GM18868 (cell line): ENCODE results near the gene GCNT2.
"Not testable (repeated sequence)": the region's sequence is repeated elsewhere in the genome, so short reads cannot be mapped to it uniquely, and the experiment has no call there.

ENCODE experiments used
- ATAC-seq: cut with Tn5 transposase; IDR thresholded peaks from one replicate; pipeline ENCODE4 v1.9.1; 2021; ENCODE audit warnings: mild to moderate bottlenecking, moderate library complexity; ENCODE audit not compliant: unreplicated experiment

Gene GCNT2

DNA sequence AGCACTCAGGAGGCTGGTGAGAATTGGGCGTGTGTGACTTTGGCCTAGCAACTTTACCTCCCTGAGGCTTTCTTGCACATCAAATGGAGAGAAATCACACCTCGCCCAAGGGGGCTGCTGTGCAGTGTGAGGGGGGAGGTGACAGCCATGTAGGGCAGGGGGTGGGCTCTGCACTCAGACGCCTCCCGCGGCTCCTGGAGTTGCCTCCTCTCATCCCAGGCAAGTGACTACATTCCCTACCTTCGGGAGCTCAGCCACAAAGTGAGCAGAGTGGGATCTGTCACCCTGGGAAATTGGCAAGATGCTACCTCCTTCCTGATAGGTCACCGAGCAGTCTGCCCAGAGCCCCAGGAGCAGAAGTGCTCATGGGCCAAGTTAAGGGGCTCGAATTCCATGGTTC, 56.0 kb downstream of the GCNT2 start:
- ATAC-seq, result no peak

DNA sequence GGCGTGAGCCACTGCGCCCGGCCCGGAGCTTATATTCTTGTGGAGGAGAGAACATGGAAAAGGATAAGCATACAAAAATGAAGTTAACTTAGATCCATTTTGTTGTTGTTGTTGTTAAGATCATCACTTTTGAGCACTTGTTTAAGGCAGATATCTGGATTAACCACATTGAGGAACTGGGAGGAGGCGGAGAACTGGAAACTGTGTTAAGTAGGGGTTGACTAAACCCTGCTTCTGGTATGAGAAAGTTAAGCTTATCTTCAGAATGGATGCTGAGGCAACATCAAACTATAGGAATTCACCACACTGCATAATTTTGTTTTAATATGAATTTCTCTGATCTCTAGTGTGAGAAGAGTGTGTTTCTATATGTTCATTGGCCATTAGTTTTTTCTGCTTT, 57.6 kb downstream of the GCNT2 start:
- ATAC-seq, result no peak

DNA sequence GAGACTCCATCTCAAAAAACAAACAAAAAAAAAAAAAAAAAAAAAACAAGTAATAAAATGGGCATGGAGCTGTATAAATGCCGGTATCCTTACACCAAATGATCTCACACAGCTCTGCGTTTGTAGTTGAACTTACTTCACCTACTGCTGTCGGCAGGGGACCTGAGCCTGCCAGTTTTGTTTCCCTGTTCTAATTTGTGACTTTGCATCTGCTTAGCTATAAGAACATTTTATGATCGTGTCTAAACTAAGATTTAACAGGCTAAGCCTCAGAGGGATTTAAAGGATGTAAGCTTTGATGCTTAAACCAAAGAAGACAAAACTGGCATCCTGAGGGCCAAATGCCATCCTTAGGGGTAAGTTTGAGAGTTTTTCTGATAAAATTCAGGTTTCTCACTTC, 58.7 kb downstream of the GCNT2 start:
- ATAC-seq, result no peak

DNA sequence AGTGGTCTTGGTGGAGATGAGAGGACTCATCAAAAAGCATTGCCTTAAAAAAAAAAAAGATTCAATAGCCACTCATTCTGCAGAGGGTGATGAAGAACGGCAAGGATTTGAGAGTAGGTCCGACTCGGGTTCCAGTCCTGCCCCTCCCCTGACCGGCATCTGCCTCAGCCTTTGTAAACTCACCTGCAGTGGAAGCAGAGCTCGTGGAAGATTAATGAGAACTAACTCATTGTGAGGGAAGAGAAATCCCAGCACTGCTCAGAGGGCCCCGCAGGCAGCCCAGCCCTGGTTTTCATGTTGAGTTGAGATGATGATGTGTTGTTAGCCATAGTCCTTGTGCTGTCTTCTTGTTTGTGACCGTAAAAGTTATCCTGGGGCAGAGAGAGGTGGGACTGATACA, 59.4 kb downstream of the GCNT2 start:
- ATAC-seq, result no peak

DNA sequence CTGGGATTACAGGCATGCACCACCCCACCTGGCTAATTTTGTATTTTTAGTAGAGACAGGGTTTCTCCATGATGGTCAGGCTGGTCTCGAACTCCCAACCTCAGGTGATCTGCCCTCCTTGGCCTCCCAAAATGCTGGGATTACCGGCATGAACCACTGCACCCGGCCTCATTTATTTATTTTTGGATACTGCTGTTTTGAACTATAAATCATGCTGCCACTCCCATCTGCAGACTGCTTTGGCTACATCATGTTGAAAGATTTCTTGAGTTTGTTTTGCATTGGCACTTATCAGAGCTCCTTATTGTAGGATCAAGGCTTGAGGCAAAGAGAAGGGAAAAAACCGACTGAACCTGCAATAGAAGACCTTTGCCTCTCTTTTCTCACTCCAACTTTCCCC, 60.3 kb downstream of the GCNT2 start:
- not testable (repeated sequence) for ATAC-seq

DNA sequence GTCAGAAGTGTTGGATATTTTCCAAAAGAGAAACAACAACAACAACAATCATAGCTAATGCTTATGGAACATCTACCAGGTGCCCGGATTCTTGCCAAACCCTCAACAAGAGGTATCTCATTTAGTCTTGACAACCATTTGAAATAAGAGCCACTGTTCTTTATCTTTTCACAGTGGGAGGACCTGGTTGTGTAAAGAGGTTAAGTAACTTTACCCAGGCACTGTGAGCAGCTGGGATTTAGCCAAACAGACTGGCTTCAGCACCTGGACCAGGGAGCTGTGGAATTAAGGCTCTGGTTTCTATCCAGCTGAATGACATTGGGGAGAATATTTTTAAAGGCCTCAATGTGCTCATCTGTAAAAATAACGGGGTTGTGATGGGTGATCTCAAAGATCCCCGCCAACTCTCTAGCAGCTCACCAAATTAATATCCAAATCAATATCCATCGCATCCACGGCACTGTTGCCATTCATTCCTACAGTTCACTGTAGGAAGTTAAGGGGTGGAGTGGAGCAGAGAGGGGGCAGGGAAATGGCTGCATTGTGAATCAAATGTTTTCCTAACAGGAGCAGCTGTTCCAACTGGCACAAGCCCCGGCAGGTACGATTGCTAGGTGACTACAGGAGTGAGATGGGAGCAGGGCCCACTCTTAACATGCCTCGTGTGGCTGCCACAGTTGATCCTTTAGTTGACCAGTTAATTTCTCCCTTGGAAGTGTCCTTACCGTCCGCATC, 61.8 kb downstream of the GCNT2 start:
- ATAC-seq, result no peak

DNA sequence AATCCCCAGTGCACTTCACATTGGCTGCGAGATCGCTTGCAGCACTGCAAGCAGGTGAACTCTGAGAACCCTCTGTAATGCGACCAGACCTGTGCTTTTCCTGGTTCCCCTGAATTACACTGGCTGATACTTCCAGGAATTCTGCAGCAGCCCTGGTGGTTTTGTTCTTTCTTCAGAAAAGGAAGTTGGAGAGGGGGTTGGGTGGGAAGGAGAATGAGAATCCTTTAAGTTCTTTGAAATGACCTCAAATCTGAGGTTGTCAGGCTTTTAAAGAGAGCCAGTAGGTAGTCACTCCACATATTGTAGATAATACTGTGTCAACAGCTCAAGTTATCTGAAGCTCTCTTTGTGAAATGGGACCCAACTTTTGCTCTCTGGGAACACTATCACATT, 62.4 kb downstream of the GCNT2 start:
- ATAC-seq, result no peak

DNA sequence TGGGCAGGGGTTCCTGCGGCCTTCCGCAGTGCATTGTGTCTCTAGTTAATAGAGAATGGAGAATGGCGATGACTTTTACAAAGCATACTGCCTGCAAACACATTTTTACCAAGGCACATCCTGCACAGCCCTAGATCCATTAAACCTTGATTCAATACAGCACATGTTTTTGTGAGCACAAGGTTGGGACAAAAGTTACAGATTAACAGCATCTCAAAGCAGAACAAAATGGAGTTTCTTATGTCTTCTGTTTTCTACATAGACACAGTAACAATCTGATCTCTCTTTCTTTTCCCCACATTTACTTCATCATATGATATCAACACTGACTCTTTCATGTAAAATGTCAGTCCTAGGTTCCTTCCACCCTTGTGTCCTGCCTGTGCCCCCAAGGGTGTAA, 63.5 kb downstream of the GCNT2 start:
- no peak for ATAC-seq

DNA sequence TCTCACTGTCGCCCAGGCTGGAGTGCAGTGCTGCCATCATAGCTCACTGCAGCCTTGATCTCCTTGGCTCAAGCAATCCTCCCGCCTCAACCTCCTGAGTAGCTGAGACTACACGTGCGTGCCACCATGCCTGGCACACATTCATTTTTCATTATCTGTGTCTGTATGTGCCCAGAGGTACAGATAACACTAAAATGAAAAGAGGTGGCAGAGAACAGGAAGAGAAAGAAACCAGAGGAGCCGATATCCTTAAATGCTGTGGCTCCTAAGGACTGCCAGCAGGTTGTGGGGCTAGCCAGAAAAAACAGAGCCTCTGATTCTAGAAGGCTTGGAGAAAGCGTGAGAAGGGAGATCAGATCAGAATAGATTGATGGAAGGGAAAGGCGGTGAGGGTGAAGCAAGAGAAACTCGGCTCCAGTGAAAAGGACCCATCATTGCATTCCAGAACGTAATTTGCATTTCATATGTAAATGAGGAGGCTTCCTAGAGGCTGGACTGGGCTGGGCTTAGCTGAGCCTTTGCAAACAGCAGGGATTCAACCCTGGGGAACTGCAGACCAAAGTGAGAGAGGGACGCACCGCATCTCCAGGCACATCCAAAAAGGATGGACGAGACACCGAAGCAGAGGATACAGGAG, 64.2 kb downstream of the GCNT2 start:
- no peak for ATAC-seq

DNA sequence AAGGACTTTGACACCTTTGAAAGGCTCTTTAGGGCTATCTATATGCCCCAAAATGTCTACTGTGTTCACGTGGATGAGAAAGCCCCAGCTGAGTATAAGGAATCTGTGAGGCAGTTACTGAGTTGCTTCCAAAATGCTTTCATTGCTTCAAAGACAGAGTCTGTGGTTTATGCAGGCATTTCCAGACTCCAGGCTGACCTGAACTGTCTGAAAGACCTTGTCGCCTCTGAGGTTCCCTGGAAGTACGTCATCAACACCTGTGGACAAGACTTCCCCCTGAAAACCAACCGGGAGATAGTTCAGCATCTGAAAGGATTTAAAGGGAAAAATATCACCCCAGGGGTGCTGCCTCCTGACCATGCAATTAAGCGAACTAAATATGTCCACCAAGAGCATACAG, 65.2 kb downstream of the GCNT2 start:
- no peak for ATAC-seq

DNA sequence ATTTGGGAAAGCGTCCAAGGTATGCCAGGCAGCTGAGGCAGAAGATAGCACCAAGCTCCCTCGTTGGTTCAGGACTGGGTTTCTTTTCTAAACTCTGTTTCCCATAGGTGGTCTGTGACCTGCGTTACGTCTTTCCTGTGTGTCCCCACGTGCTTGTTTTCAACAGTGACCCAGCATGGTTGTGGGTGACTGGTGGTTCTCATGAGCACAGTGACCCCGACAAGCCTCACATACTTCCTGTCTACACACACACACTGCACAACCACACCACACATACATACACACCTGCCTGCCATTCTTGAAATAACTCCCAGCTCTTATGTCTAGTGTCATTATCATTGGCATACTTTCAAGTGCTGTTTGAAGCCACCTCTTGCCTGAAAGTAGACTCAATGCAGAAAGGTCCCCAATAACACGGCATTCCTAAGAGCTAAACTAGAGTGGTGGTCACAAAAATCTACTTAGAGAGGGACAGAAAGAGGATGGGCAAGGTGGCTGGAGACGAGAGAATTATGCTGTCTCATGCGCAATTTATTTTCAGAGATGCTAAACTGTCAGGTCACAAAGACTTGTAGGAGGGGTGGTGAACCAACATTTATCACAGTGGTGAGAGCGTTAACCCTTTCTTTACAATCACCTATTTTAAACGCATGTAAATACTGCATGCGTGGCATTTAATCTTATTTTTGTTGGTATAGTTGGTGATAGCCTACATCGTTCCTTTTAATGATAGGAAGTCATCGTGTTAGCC, 66.7 kb downstream of the GCNT2 start:
- ATAC-seq, result no peak

DNA sequence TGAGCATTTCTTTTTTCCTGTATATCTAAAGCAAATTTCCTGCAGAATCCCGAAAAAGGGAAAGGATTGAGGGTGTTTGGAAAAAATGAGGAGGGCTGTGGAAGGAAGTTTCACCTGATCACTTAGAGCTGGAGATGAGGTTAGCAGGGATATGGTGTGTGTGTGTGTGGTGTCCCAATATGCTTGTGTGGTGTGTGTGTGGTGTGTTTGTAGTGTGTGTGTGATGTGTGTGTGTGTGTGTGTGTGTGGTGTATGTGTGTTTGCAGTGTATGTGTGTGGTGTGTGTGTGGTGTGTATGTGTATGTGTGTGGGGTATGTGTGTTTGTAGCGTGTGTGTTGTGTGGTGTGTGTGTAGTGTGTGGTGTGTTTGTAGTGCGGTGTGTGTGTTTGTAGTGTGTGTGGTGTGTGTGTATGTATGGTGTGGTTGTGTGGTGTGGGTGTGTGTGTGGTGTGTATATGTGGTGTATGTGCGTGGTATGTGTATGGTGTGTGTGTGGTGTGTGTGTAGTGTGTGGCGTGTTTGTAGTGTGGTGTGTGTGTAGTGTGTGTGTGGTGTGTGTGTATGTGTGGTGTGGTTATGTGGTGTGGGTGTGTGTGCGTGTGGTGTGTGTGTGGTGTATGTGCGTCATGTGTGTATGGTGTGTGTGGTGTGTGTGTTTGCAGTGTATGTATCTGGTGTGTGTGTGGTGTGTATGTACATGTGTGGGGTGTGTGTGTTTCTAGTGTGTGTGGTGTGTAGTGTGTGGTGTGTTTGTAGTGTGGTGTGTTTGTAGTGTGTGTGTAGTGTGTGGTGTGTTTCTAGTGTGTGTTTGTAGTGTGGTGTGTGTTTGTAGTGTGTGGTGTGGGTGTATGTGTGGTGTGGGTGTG, 67.6 kb downstream of the GCNT2 start:
- ATAC-seq, result no peak

DNA sequence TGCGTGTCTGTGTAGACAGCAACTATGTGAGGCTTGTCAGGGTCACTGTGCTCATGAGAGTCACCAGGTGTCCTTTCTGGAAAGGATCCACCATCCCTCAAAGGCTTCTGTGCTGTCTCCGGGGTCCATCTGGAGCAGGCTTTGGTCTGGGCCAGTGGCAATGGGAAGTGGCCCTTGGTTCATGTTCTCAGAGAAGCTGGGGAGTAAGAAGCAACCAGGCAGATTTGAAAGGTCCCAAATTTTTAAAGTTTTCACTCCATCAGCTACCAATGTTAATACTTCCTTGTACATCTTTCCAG, 68.2 kb downstream of the GCNT2 start:
- ATAC-seq, result no peak

DNA sequence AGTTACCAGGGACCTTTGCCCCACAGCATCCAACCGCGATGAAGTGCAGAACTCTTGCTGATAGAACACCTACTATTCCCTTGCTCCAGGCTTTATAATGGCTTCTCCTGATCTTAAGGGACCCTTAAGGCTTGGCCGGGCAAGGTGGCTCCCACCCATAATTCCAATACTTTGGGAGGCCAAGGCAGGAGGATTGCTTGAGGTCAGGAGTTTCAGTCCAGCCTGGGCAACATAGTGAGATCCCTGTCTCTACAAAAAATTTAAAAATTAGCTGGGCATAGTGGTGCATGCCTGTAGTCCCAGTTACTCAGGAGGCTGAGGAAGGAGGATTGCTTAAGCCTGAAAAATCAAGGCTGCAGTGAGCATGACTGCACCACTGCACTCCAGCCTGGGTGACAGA, 68.8 kb downstream of the GCNT2 start:
- no peak for ATAC-seq

DNA sequence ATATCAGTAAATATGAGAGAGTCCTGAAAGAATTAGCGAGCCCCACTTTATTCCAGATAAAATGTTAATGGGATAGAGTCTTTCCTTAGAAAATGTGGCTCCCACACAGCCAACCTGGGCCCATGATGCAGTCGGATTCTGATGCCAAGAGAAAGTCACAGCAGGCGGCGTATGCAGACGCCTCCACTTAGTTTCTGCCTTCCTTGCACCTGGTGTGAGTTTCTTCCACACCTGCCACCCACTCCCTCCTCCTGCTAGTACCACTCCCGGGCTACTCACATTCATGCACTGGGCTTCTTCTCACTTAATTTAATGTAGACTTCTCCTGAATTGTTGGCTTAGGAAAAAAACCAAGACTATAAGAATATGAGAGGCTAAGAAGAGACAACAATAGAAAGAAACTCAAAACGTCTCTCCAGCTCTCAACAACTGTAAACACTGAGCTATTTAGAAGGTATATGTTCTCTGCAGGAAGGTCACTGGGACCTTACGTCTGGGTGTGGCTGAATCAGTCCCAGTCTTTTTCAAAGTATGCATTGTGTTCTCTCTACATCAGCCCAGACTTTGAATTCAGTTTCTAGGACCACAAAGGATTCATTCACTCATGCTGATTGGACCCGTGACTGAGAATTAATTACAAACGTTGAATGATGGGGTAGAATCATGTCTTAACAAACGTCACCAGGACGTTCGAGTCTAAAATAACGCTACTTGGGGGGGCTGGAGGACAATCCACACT, 70.4 kb downstream of the GCNT2 start:
- ATAC-seq, result no peak

DNA sequence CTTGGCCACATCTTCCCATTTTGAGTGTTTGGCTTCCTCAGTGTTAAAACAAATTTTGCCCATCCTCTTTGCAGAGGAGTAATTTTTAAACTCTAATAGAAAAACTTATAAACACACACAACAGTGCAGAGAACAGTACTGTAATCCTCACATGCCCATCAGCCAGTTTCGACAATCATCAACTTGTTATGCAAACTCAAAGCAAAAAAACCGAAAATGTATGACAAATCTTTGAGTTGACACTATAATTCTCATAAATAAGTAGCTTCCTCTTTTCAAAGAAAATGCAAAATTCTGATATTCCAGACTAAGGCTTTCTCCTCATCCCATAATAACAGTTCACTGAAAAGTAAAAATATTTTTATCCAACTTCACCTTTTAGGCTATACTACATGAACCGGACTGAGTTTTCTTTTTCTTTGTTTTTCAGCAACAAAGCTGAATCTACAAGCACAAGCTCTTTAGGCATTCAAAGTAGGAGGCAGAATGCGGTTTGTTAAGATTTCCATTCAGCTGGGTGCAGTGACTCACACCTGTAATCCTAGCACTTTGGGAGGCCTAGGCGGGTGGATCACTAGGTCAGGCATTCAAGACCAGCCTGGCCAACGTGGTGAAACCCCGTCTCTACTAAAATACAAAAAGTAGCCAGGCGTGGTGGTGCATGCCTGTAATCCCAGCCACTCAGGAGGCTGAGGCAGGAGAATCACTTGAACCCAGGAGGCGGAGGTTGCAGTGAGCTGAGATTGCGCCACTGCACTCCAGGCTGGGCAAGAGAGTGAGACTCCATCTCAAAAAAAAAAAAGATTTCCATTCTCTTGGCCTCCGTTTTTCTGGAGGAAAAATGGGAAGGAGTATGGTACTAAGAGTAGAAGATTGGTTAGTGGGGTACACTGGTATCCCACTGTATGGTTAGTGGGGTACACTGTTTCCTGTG, 74.8 kb downstream of the GCNT2 start:
- peak; percentile 67 for ATAC-seq

DNA sequence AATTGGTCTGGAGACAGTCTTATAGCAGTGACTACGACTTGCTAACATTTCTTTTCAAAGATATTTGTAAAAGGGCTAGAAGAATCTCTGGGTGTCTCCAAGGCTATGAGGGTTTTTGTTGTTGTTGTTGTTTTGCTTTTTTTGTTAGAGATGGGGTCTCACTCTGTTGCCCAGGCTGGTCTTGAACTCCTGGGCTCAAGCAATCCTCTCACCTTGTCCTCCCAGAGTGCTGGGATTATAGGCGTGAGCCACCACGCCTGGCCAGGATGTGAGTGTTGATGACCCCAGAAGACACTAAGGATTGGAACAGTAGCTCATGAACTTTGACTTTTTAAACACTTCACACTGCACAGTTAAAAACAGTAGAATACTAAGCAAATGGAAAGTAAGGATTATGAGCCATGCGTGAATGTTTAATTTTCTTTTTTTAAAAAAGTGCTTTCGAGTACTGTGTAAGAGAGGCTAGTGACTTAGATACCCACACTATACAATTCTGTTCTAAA, 76.4 kb downstream of the GCNT2 start:
- no peak for ATAC-seq

DNA sequence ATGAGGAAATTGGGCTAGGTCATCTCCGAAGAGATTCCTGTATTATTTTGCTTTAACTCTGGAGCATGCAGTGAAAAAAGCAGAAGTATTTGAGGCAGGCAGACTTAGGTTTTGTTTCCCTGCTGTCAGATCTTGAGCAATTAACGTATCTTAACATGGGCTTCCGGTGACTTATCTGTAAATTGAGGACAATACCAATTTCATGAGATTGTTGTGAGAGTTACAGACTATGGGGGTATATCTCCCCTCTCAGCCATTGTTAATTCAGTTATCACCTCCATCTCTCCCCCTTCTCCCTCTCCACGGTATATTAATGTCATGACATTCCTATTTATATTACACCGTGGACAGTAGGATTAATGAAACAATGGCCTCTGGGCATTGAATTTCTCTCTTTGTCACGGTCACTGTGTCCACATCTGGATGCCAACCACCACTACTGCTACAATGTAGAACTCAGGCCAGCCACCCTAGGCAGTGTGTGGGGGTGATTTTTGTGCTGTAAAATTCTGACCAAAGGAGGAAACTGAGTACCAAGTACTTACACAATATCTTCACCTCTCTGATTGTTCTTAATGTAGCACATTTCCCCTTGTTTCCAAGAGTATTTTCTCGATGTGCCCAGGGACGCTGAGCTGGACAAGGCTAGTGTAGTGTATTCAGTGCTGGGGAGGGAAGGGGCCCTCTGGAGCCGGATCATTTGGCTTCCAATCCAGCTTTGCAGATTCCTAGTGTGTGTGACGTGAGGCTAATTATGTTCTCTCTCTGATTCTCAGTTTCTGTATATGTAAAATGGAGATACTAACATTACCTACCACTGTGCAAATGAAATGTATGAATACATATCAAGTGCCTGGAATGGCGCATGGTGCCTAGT, 77.2 kb downstream of the GCNT2 start:
- no peak for ATAC-seq
